ENCODE data around the gene KAT5.
A peak's percentile ranks its signal among the peaks of the same experiment; 100 is the strongest.
"Not testable (repeated sequence)": the region's sequence is repeated elsewhere in the genome, so short reads cannot be mapped to it uniquely, and the experiment has no call there.

Gene KAT5

DNA sequence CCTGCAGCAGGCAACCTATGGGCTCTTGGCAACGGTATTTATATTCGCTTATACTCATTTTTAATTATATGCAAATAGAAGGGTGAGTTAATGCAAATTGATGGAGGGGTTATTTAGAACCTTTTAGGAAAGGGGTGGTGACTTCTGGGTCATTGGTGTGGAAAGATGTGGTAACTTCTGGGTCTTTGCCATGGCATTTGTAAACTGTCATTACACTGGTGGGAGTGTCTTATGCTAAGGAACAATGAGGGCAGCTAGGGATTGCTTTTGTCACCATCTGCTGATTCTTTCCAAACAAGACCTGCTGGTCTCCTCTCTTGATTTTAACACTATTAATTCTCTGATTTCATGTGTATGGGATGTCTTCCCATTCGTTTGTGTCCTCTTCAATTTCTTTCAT lies 11.7 kb upstream of the KAT5 start:
- TF ChIP-seq, protein P1, sequence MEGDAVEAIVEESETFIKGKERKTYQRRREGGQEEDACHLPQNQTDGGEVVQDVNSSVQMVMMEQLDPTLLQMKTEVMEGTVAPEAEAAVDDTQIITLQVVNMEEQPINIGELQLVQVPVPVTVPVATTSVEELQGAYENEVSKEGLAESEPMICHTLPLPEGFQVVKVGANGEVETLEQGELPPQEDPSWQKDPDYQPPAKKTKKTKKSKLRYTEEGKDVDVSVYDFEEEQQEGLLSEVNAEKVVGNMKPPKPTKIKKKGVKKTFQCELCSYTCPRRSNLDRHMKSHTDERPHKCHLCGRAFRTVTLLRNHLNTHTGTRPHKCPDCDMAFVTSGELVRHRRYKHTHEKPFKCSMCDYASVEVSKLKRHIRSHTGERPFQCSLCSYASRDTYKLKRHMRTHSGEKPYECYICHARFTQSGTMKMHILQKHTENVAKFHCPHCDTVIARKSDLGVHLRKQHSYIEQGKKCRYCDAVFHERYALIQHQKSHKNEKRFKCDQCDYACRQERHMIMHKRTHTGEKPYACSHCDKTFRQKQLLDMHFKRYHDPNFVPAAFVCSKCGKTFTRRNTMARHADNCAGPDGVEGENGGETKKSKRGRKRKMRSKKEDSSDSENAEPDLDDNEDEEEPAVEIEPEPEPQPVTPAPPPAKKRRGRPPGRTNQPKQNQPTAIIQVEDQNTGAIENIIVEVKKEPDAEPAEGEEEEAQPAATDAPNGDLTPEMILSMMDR (IDR thresholded peaks at IDR 0.05; ENCODE audit: low read depth, low read length) = no peak
- H3K4me3 ChIP-seq (replicated peaks in 1 of 2; ENCODE audit: low read depth in 2 of 2, low read length in 2 of 2) = no peak overlapping the region
- DNase-seq (ENCODE audit: low read depth in 2 of 2) = no peak

DNA sequence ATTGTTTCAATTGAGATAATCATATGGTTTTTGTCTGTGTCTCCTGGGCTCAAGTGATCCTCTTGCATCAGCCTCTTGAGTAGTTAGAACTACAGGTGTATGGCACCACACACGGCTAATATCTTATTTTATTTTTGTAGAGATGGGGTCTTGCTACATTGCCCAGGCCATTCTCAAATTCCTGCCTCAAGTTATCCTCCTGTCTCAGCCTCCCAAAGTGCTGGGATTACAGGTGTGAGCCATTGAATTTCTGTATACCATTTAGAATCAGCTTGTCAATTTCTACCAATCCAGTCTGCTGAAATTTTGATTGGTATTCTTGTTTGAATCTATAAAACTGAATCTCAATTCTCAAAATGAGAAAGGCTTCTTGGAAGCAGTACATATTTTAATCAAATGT lies 10.4 kb upstream of the KAT5 start:
- DNase-seq (ENCODE audit: low read depth in 2 of 2) = no peak
- H3K4me3 ChIP-seq (replicated peaks in 1 of 2; ENCODE audit: low read depth in 2 of 2, low read length in 2 of 2) = no peak overlapping the region
- TF ChIP-seq, protein P1 (IDR thresholded peaks at IDR 0.05; ENCODE audit: low read depth, low read length) = no peak

DNA sequence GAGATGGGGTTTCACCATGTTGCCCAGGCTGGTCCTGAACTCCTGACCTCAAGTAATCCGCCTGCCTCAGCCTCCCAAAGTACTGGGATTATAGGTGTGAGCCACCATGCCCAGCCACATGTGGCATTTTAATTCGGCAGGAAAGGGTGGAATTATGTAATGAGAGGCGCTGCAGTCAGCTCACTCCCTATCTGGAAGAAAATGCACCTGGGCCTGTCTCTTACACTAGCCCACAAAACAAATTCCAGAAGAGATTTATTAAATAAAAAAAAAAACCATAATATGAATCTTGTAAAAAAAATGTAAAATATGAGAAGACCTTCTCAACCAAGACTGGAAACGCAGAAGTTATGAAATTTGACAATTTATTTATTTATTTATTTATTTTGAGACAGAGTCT lies 8.2 kb upstream of the KAT5 start:
- H3K4me3 ChIP-seq (replicated peaks in 1 of 2; ENCODE audit: low read depth in 2 of 2, low read length in 2 of 2) = no peak overlapping the region
- TF ChIP-seq, protein P1 (IDR thresholded peaks at IDR 0.05; ENCODE audit: low read depth, low read length) = no peak
- DNase-seq (ENCODE audit: low read depth in 2 of 2) = no peak

DNA sequence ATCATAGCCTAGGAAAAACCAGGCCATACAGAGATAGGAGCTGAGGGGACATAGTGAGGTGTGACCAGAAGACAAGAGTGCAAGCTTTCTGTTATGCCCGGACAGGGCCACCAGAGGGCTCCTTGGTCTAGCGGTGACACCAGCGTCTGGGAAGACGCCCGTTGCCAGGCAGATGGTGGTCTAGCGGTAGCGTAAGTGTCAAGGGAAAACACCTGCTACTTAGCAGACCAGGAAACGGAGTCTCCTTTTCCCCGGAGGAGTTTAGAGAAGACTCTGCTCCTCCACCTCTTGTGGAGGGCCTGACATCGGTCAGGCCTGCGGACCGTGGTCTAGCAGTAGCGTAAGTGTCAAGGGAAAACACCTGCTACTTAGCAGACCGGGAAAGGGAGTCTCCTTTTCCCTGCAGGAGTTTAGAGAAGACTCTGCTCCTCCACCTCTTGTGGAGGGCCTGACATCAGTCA lies 5.7 kb upstream of the KAT5 start:
- not testable (repeated sequence) for H3K4me3 ChIP-seq (replicated peaks in 1 of 2; ENCODE audit: low read depth in 2 of 2, low read length in 2 of 2)
- peak; percentile 50 to 56 for DNase-seq (ENCODE audit: low read depth in 2 of 2)
- TF ChIP-seq, protein P1 (IDR thresholded peaks at IDR 0.05; ENCODE audit: low read depth, low read length) = peak; percentile 37

DNA sequence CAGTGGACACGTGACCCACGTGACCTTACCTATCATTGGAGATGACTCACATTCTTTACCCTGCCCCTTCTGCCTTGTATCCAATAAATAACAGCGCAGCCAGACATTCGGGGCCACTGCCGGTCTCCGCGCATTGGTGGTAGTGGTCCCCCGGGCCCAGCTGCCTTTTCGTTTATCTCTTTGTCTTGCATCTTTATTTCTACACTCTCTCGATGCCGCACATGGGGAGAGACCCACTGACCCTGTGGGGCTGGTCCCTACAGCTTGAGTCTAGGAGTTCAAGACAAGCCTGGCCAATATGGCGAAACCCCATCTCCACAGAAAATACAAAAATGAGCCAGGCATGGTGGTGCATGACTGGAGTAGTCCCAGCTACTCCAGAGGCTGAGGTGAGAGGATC lies 5.0 kb upstream of the KAT5 start:
- DNase-seq (ENCODE audit: low read depth in 2 of 2); H3K4me3 ChIP-seq (replicated peaks in 1 of 2; ENCODE audit: low read depth in 2 of 2, low read length in 2 of 2): not testable (repeated sequence)

DNA sequence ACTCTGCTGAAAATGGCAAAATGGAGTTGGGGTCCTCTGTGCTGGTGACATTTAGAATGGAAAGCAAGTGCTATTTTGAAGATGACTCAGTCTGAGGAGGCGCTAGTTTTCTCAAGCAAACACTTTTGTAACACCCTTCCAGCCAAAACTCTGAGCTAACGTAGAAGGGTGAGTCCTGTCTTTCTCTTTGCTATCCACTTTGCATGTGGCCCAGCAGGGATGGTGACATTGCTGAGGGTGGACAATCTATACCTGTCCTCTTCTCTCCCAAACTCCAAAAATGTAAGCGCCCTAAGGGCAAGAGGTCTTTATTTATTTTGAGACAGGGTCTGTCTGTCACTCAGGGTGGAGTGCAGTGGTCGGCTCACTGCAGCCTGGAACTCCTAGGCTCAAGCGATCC lies 3.6 kb upstream of the KAT5 start:
- no peak overlapping the region for H3K4me3 ChIP-seq (replicated peaks in 1 of 2; ENCODE audit: low read depth in 2 of 2, low read length in 2 of 2)
- no peak for DNase-seq (ENCODE audit: low read depth in 2 of 2)
- TF ChIP-seq, protein P1 (IDR thresholded peaks at IDR 0.05; ENCODE audit: low read depth, low read length) = no peak

DNA sequence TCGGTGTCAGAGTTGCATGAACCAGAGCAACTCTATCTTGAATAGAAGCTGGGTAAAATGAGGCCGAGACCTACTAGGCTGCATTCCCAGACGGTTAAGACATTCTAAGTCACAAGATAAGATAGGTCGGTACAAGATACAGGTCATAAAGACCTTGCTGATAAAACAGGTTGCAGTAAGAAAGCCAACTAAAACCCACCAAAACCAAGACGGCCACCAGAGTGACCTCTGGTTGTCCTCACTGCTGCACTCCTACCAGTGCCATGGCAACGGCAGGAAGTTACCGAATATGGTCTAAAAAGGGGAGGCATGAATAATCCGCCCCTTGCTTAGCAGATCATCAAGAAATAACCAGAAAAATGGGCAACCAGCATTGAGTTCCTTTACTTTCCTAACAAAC lies 2.4 kb upstream of the KAT5 start:
- H3K4me3 ChIP-seq (replicated peaks in 1 of 2; ENCODE audit: low read depth in 2 of 2, low read length in 2 of 2) = no peak overlapping the region
- DNase-seq (ENCODE audit: low read depth in 2 of 2) = peak; percentile 33 to 44
- TF ChIP-seq, protein P1 (IDR thresholded peaks at IDR 0.05; ENCODE audit: low read depth, low read length) = no peak
